HG02642 (cell line): ENCODE measurements around the gene USP15.
"Not testable (repeated sequence)": the region's sequence is repeated elsewhere in the genome, so short reads cannot be mapped to it uniquely, and the experiment has no call there.

Source experiments
- ATAC-seq: cut with Tn5 transposase; IDR thresholded peaks from one replicate; pipeline ENCODE4 v1.9.1; 2021; ENCODE audit warnings: mild to moderate bottlenecking; ENCODE audit not compliant: unreplicated experiment, poor library complexity

The USP15 gene

DNA sequence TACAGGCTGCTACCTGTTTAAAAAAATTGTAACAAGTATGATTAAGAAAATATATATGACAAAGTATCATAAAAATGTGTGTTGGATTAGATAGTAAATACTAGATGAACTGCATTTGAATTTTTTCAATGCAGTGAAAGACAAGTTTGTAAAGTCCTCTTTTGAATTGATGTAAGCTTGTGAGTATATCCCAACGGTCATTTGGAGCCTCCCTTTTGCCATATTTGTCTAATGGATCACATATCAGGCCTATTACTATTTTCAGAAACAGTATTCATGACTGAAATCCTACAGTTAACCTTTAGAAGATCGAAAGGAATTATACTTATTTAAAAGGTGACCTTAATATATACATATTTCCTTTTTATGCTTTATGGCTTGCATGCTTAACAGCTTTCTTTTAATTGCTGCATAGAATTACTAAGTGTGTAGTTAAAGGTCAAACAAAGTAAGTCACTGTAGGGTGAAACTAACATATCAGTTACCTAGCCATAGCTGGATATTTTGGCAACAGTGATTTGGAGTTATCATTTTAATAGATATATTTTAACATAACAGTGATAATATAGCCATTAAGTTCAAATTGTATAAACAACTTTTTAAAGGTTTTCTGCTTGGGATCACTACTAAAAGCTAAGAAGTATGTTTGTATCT is 53.6 kb downstream of the USP15 start:
- ATAC-seq: no peak

DNA sequence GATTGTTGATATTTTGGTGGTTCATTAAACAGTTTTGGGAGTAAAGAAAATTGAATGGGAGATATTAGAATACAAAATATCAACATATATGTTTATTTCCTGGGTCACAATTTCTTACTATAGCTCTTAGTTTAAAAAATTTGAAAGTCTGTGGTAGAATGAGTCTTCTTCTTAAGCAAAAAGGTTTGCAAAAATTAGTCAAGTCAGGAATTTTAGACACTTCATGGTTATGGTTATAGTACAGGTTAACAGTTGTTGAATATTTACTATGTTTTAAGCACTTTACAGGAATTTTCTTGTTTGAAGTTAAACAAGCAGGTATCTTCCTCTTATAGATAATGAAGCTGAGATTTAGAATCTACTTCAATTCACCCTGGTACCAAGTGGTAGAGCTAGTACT is 56.8 kb downstream of the USP15 start:
- no peak for ATAC-seq

DNA sequence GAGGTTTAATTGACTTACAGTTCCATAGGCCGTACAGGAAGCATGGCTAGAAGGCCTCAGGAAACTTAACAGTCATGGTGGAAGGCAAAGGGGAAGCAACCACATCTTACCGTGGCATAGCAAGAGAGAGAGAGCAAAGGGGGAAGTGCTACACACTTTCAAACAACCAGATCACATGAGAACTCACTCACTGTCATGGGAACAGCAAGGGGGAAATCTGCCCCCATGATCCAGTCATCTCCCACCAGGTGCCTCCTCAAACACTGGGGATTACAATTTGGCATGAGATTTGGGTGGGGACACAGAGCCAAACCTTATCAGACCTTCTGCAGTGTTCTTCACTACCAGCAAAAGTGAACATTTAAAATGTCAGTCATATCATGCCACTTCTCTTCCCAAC is 58.9 kb downstream of the USP15 start:
- no peak for ATAC-seq

DNA sequence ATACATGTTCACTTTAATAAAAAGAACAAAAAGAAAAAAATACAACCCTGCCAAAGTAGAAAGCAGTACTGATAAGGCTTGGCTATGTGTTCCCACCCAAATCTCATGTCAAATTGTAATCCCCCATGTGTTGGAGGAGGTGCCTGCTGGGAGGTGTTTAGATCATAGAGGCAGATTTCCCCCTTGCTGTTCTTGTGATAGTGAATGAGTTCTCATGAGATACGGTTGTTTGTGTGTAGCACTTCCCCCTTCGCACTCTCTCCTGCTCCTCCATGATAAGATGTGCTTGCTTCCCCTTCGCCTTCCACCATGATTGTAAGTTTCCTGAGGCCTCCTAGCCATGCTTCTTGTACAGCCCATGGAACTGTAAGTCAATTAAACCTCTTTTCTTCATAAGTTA is 59.9 kb downstream of the USP15 start:
- ATAC-seq: no peak

DNA sequence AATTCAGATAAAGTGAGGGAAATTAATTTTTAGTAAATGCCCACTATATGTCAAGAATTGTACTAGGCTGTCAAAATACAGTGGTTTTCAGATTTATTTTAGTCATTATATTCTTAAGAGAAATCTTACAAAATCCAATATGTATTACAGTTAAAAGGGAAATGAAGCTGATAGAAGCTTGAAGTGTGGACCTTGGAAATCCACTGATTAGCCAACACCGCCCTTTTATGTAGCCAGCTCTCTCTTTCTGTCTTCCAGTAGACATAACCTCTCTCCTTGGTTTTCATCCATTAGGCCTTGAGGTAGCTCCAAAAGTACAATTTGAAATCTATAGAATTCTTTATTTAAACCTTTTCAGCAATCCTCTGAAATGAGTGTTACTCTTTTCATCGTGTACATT is 63.2 kb downstream of the USP15 start:
- no peak for ATAC-seq

DNA sequence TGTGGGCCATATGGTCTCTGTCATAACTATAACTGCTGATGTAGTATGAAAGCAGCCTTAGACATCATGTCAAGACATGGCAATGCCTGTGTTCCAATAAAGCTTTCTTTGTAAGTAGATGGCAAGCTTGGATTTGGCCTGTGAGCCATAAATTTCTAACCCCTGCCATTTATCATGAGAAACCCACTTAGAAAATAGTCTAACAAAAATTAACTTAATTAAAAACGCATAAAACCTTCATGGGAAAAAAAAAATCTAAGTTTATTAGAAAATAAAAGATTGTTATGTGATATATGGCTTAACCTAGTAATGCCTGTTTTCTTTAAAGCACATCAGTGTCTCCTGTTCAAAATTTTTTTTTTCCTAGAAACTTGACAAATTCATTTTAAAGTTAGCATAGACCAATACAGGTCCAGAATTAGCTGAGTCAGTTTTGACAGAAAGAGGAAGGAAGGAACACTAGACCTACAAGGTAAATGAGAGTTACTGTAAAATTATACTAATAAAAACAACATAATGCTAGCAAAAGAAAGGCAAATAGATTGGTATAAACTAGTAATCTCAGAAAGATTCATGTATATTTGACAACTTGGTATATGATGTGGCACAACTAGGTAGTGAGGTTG is 68.2 kb downstream of the USP15 start:
- no peak for ATAC-seq

DNA sequence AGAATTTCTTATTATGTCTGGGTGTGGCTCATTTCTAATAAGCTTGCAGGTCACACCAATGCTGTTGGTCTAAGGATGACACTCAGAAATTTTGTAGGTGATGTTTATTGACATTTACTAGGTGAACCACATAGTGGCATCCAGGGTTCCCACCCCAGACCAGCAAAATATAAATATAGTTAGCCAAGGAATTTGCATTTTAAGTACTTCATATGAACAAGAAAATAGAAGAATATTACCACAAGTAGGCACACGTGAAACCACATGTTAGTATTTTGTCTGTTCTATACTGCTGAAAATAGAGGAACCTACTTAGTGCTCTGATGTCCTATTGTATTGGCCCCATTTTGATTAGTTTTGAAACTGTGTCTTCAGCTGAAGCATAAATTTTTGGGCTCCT is 71.1 kb downstream of the USP15 start:
- peak; percentile 61 for ATAC-seq

DNA sequence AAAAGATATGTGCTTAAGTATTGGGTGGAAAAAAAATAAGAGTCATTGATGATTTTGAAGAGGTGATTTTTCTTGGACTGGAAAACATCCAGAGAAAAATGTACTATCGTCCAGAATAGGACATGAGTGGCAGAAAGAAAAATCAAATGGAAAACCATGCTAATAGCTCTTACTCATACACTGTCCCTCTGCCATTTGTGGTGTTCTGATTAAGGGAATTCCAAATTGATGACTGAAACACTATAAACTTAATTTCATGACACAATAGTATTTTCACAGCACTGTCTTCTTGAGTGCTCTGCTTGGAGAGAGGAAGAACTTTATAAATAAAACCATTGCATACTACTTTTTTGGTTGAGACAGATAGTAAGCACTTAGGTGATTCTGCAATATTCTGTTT is 72.4 kb downstream of the USP15 start:
- ATAC-seq: no peak

DNA sequence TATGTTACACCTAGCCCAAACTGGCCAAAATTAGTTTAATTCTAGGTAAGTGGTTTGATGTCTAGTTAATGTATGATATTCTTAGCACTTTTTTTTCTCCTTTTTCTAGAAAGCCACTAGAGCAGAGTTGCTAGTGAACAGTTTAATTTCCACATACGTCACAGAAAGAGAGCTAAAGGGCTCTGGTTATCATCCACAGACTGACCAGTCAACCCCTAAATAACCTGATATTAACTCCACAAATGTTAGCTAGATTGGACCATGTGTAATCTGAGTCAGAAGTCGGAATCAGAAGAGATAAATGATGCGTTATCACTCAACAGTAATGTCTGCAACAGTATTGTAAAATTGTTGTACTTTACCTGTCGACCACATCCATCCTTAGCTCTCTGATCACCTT is 74.9 kb downstream of the USP15 start:
- ATAC-seq: no peak

DNA sequence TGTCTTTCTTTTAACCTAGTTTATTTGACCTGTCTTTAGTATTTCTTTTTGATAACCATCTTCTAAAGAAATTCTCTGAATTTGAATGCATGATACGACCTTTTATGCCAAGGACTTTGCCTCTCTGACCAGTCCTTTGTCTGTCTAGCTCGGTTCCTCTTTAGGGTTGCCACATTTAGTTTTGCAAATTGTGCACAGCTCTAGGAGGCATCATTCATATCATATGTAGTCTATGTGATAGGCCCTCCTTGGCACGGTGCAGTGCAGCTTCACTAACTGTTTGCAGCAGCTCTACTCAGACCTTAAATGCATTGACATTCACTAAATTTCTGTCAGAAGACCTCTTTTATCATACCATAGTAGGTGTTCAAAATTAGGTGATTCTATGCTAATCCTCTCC is 75.6 kb downstream of the USP15 start:
- no peak for ATAC-seq

DNA sequence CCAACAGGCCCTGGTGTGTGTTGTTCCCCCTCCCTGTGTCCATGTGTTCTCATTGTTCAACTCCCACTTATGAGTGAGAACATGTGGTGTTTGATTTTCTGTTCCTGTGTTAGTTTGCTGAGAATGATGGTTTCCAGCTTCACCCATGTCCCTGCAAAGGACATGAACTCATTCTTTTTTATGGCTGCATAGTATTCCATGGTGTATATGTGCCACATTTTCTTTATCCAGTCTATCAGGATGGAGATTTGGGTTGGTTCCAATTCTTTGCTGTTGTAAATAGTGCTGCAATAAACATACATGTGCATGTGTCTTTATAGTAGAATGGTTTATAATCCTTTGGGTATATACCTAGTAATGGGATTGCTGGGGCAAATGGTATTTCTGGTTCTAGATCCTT is 77.4 kb downstream of the USP15 start:
- not testable (repeated sequence) for ATAC-seq

DNA sequence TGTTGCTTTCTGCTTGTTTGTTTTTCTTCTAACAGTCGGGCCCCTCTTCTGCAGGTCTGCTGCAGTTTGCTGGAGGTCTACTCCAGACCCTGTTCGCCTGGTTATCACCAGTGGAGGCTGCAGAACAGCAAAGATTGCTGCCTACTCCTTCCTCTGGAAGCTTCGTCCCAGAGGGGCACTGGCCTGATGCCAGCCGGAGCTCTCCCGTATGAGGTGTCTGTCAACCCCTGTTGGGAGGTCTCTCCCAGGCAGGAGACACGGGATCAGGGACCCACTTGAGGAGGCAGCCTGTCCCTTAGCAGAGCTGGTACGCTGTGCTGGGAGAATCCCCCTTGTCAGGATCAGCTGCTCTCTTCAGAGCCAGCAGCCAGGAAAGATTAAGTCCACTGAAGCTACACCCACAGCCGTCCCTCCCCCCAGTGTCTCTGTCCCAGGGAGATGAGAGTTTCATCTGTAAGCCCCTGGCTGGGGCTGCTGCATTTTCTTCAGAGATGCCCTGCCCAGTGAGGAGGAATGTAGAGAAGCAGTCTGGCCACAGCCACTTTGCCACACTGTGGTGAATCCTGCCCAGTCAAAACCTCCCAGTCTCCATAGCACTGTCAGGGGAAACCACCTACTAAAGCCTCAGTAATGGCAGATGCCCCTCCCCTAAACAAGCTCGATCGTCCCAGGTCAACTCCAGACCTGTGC is 82.6 kb downstream of the USP15 start:
- ATAC-seq: not testable (repeated sequence)

DNA sequence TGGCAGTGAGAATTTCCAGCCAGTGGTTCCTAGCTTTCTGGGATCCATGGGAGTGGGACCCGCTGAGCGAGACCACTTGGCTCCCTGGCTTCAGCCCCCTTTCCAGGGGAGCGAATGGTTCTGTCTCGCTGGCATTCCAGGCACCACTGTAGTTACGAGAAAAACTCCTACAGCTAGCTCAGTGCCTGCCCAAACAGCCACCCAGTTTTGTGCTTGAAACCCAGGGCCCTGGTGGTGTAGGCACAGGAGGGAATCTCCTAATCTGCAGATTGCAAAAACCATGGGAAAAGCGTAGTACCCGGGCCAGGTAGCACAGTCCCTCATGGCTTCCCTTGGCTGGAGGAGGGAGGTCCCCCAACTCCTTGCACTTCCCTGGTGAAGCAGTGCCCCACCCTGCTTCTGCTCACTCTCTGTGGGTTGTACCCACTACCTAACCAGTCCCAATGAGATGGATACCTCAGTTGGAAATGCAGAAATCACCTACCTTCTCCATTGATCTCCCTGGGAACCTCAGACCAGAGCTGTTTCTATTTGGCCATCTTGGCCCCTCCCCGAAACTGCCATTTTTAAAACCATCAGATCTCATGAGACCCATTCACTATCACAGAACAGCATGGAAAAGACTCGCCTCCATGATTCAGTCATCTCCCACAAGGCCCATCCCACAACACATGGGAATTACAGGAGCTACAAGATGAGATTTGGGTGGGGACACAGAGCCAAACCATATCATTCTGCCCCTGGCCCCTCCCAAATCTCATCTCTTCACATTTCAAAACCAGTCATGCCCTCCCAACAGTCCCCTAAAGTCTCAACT is 83.3 kb downstream of the USP15 start:
- ATAC-seq: not testable (repeated sequence)

DNA sequence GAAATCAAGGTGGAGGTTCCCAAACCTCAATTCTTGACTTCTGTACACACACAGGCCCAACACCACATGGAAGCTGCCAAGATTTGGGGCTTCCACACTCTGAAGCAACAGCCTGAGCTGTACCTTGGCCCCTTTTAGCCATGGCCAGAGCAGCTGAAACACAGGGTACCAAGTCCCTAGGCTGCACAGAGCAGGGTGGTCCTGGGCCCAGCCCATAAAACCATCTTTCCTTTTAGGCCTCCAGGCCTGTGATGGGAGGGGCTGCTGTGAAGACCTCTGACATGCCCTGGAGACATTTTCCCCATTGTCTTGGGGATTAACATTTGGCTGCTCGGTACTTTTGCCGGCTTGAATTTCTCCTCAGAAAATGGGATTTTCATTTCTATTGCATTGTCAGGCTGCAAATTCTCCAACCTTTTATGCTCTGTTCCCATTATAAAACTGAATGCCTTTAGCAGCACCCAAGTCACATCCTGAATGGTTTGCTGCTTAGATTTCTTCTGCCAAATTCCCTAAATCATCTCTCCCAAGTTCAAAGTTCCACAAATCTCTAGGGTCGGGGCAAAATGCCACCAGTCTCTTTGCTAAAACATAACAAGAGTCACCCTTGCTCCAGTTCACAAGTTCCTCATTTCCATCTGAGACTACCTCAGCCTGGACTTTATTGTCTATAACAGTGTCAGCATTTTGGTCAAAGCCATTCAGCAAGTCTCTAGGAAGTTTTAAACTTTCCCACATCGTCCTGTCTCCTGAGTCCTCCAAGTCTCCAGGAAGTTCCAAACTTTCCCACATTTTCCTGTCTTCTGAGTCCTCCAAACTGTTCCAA is 84.7 kb downstream of the USP15 start:
- ATAC-seq: not testable (repeated sequence)

DNA sequence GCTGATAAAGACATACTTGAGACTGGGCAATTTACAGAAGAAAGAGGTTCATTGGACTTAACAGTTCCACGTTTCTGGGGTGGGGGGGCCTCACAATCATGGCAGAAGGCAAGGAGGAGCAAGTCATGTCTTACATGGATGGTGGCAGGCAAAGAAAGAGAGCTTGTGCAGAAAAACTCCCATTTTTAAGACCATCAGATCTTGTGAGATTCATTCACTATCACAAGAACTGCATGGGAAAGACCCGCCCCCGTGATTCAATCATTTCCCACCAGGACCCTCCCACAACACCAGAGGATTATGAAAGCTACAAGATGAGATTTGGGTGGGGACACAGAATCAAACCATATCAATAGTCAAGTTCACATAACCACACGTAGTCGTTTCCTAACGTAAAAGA is 85.5 kb downstream of the USP15 start:
- ATAC-seq: no peak

DNA sequence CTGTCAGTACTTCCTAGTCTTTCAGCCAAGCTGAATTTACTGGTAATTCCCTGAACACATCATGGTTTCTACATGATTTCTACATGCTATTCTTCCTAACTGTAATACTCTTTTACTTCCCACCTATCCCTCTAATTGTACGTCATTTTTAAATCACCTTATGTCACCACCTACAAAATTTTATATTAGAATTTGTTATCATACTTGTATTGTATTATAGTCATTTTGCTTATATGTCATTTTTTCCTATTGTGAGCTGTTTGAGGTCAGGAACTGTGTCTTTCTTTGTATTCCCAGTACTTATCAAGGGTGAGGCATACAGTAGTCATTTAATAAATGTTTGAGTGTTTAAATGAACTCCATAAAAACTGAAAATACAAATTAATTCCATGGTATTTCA is 86.6 kb downstream of the USP15 start:
- no peak for ATAC-seq

DNA sequence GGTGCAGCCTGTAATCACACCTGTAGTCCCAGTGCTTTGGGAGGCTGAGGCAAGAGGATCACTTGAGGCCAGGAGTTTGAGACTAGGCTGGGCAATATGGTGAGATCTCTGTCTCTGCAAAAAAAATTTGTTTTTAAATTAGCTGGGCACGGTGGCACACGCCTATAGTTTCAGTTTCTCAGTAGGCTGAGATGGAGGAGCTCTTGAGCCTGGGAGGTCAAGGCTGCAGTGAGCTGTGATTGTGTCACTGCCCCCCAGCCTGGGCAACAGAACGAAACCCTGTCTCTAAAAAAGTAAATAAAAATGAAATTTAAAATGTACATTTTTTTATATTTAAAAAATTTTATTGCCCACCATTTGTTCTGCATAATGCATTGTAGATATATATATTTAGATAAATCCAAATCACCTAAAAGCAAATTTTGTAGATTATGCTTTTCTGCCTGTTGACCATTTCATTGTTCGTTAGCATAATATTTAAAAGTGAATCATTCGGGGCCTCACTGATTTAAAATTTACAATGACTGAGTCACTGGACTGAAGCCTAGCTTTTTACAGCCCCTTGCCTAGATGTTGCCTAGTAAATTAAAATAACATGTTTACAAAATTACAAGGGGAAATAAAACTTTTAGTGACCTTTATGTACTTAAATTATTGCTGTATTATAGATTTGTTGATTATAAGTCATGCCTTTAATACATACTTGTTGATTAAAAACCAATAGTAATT is 87.9 kb downstream of the USP15 start:
- ATAC-seq: no peak

DNA sequence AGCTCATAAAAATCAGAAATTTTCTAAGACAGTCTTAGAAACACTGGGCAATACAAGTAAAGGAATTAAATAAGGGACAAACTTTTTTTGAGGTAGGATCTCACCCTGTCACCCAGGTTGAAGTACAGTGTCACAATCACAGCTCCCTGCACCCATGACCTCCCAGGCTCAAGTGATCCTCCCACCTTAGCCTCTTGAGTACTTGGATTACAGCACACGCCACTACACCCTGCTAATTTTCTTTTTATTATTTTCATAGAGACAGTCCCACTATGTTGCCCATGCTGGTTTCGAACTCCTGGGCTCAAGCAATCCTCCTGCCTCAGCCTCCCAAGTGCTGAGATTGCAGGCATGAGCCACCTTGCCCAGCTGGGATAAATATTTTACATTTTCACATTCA is 90.3 kb downstream of the USP15 start:
- no peak for ATAC-seq

DNA sequence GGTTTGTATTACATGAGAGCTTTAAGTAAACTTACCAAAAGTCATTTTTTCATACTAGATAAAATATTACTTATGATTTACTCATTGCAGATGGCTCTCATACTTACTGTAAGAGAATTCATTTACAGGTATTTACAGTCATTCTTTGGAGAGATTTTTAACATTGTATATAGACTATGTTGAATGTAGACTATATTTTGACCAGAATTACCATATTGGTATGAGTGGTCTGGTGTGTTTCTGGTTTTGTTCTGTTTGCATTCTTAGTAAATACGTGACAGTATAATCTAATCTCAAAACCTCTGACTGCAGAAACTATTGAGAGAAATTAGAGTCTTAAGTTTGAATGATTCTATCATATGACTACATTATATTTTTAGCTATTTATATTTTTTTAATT is 91.1 kb downstream of the USP15 start:
- ATAC-seq: no peak

DNA sequence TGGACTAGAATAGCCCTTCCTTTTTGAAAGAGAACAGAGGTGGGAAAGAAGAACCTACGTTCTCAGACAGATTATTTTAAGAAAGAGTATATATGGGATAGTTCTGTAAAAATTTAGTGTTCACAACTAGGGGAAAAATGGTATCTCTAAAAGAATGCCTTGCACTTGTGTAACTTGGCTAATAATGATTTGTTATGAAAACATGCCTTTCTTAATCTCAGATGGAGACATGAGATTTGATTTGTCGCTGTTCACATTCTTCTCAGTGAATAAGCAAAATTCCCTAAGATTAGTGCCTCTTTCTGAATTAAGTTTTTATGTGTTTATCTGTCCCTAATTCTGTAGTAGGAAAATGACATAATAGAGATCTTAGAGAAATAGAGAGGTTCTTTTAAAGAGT is 100.8 kb downstream of the USP15 start:
- no peak for ATAC-seq
